HG03571 (cell line): Measurements from ENCODE around the gene HBP1.
"Not testable (repeated sequence)": the region's sequence is repeated elsewhere in the genome, so short reads cannot be mapped to it uniquely, and the experiment has no call there.

ENCODE experiments used
- ATAC-seq: cut with Tn5 transposase; IDR thresholded peaks from one replicate; pipeline ENCODE4 v1.9.1; 2021; ENCODE audit not compliant: unreplicated experiment

The HBP1 gene, protein sequence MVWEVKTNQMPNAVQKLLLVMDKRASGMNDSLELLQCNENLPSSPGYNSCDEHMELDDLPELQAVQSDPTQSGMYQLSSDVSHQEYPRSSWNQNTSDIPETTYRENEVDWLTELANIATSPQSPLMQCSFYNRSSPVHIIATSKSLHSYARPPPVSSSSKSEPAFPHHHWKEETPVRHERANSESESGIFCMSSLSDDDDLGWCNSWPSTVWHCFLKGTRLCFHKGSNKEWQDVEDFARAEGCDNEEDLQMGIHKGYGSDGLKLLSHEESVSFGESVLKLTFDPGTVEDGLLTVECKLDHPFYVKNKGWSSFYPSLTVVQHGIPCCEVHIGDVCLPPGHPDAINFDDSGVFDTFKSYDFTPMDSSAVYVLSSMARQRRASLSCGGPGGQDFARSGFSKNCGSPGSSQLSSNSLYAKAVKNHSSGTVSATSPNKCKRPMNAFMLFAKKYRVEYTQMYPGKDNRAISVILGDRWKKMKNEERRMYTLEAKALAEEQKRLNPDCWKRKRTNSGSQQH

DNA sequence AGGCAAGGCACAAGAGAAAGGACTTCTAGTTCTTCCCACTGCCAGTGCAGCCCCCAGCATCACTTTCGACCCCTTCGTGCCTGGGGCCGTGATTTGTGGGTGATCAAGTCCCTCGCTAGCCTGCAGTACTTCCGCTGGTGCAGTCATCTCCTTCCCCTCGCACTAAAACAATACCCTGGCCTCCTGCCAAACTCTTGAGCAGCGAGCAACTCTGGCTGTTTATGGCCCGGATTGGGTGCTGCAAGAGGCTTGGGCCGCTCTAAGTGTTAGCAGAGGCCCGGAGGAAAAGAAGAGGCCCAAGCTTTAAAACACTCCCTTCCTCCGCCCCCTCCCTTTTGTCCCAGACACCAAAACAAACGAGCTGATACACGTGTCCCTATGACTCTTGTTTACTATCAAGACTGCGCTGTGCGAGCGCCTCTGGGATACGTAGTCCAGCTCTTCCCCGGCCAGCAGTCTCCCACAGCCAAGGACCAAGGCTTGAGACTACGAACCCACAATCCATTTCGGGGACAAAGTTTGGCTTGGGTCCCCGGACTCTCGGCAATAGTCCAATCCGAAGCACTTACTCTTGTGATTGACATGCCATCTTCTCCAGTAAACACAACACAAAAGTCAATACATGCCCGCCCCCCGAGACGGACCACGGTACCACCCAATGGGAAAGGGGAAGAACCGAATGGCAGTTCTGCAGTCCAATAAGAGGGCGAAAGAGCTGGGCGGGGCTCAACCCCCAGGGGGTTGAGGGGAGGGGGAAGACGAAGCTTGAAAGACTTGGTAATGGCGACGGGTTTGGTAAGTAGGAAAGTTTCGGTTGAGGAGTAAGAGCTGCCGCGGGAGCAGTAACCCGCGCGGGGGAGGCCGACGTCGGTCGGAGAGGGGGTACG, at the start of gene HBP1:
HBP1 (plus strand) TSS at position 771 of the 887 bp plus-strand sequence. CDS start 10,891 bp downstream, outside the sequence.
- ATAC-seq = peak; percentile 90

DNA sequence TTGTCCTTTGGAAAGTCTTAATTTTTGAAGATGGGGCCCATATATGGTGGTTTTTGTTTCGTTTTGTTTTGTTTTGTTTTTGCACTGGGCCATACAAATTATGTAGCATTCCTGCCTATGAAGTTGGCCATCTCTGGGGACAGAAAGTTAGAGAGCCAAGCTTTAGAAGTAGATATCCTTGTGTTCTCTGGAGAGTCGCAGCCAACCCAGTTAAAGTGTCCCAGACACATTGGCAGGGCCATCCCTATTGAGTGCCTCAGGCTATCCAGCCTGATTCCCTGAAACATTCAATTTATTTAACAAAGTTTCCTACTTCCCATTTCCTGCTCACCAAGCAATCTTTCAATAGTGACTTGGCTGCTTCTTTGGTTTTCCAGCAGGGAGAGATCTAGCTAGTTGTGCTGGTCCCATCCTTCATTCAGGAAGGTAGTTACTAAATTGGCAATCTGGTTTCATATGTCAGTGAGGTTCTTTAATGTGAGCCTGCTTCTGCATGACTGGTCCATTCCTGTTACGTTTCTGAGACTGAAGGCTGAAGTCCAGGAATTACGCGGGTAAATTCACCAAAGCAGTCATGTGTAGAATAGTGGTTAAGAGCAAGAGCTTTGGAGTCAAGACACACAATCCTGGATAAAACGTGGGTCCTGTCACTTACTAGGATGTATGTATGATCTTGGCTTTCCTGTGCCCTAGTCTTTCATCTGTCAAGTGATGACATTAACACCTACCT, 49.3 kb upstream of the HBP1 start:
- no peak for ATAC-seq

DNA sequence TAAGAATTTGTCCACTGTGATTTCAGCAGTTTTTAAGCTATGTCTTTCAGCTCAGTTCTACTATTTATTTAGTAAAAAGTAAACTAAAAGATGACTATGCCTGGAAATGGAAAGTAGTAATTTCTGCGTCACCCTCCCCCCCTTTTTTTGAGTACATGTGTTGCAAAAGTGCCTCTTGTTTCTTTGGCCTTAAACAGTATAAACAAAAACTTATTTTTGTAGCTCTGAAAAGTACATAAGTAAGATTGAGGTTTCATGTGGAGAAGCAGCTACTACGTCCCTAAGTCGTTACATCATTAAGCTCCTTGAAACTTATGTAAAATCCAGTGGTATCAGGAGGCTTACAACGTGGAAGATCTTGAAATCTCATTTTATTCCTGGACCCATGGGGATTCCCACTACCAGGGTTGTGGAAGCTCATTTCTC, 46.3 kb upstream of the HBP1 start:
- ATAC-seq = no peak

DNA sequence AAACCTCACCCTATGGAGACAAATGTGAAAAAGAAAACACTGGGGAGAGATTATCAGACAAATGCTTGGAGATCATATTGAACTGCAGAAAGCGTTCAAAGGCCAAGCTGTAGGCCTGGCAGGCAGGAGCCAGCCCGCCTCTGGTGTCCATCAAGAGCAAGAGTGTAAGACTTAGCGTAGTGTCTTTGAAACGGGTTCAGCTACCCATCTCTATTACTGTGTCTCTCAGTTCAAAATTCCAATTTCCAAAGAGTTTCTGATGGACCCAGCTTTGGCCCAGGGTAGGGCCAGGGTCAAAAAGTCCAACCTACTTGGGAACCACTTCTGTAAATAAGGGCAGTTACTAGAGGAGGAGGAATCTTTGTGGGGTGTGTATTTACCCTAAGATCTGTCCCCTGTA, 45.4 kb upstream of the HBP1 start:
- ATAC-seq = no peak

DNA sequence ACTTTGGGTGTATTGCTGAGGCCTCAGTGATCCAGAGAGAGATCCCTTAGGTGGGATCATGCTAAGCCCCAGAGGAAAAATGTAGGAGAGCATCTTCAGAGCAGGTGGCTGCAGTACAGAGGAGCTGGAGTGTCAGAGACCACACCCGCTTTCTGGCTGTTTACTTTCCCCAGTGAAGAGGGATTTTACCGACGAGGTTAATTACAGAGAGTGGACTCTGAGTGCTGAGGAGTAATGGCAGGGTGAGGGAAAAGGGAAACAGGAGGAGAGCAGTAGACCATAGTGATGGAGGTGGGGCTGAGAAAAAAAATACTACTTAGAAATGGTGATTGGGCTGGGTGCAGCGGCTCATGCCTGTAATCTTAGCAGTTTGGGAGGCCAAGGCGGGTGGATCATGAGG, 43.3 kb upstream of the HBP1 start:
- no peak for ATAC-seq

DNA sequence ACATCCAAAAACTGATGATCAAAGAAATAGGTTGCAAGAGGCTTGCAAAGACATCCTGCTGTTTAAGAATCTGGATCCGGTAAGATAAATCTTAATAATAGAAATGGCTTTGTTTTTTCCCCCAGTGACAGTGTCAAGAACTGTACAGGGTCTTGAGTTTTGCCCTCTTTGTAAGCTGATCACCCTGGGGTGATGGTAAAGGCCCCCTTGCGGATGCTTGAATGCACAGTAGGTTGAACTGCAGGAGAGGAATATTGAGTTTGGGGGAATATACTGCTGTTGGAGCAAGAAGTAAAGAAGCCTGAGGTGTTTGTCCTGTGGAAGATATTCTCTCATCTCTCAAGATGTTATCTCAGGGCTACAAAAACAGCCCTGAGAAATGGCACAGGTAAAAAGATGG, 40.6 kb upstream of the HBP1 start:
- ATAC-seq = no peak

DNA sequence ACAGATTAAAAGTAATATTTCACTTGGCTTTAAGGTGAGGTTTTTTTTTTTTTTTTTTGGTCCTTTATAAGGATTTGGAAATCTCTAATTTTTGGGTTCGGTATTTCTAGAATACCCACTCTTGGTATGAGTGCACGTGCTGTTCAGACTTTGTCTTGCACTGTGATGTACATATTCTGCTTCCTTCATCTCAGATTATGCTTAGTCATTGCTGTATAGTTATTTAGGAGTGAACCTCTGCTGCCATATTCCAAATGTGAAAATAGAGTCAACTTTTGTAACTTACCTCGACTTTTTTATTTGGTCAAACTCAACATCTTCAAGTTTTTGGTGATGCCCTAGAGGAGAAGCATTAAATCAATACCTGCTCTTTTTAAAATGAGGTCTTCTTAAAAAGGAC, 40.1 kb upstream of the HBP1 start:
- ATAC-seq = no peak

DNA sequence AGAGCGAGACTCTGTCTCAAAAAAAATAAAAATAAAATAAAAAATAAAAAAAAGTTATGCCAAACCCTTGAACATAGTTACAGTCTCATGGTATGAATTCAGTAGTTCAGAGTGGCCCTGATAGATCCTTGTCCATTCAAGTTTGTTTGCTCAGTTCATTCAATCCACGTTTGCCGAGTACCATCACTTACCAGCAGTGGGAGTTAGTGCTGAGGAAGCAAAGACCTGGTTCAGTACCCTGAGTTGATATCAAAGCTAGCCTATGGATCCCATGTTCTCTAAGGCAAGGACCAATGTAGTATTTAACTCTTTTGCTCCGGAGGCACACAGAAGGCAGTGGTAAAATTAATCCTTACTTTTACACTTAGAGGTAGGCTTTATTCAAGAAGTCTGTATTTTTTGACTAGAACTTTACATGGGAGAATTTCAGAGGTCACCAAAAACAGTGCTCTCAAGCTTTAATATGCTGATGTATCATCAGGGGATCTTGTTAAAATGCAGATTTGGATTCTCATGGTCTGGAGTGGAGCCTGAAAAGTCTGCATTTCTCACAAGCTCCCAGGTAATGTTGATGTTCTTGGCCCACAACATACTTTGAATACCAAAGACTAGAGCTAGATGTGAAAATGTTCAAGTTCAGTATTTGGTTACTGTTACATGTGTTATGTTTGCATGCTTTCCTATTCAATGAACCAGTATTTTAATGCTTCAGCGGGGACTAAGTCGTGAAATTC, 38.1 kb upstream of the HBP1 start:
- no peak for ATAC-seq

DNA sequence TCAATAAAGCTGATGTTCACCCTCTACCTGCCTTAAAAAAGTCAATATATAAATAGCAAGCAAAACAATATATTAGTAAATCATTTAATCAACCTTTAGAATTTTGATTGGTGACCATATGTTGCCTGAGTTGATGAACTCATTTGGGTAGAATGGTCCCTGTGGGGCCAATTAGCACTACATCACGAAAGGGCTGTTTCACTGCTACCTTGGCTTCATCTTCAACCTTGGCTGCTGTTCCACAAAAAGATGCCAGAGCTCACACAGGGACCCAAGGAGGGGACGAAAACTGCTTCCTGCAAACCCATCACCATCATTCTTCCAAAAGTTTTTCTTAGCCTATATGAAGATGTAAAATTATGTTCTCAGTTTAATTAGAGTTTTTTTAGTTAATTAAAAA, 35.4 kb upstream of the HBP1 start:
- no peak for ATAC-seq

DNA sequence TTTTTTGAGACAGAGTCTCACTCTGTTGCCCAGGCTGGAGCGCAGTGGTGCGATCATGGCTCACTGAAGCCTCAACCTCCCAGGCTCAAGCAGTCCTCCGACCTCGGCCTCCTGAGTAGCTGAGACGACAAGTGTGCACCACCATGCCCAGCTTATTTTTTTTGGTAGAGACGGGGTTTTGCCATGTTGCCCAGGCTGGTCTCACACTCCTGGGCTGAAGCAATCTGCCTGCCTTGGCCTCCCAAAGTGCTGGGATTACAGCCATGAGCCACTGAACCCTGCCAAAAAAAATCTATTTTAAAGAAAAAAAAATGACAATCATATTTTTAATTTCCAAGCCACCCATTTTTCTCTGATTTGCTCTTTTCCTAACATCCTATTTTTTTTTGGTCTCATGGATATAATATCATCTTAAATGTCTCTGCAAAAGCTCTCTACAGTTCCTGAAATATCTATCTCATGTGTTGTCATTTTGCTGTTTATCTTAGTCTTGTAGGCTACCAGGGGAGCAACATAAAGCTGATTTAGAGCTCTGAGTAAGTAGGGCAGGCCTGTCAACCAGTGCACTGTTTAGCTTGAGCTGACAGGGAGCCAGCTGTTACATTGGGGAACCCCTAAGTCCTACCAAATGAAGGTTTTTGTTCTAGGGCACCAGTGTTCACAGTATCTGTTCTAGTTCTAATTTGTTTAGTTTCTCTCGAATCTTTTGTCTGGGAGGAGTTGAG, 29.9 kb upstream of the HBP1 start:
- no peak for ATAC-seq

DNA sequence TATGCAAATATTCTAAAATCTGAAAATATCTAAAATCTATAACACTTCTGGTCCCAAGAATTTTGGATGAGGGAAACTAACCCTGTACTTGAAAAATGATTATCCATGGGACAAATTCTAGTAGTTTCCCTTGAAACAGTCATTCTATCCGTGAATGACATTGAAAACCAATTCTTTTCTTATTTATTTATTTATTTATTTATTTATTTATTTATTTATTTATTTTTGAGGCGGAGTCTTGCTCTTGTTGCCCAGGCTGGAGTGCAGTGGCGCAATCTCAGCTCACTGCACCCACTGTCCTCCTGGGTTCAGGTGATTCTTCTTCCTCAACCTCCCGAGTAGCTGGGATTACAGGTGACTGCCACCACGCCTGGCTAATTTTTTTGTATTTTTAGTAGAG, 24.9 kb upstream of the HBP1 start:
- ATAC-seq = not testable (repeated sequence)

DNA sequence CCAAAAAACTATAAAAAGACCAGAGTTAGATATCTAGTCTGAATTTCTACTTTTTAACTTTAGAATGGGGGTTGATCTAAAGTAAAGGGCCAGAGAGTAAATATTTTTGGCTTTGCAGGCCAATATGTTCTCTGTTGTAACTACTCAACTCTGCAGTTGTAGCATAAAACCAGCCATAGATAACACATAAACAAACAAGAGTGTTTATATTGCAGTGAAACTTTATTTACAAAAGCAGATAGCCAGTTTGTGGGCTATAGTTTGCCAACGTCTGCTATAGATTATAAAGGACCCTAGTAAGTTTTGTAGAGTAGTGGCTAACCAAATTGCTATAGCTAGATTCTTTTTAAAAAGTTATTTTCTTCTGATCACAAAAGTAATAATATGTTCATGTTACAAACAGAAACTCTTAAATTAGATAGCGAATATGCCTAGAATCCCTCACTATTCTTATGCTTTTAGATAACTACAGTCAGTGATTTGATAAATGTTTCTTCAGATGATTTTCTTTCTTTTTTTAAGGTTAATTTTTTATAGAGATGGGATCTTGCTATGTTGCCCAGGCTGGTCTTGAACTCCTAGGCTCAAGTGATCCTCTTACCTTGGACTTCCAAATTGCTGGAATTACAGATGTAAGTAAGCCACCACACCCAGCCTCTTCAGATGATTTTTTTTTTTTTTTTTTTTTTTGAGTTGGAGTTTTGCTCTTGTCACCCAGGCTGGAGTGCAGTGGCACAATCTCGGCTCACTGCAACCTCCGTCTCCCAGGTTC, 23.6 kb upstream of the HBP1 start:
- ATAC-seq = no peak

DNA sequence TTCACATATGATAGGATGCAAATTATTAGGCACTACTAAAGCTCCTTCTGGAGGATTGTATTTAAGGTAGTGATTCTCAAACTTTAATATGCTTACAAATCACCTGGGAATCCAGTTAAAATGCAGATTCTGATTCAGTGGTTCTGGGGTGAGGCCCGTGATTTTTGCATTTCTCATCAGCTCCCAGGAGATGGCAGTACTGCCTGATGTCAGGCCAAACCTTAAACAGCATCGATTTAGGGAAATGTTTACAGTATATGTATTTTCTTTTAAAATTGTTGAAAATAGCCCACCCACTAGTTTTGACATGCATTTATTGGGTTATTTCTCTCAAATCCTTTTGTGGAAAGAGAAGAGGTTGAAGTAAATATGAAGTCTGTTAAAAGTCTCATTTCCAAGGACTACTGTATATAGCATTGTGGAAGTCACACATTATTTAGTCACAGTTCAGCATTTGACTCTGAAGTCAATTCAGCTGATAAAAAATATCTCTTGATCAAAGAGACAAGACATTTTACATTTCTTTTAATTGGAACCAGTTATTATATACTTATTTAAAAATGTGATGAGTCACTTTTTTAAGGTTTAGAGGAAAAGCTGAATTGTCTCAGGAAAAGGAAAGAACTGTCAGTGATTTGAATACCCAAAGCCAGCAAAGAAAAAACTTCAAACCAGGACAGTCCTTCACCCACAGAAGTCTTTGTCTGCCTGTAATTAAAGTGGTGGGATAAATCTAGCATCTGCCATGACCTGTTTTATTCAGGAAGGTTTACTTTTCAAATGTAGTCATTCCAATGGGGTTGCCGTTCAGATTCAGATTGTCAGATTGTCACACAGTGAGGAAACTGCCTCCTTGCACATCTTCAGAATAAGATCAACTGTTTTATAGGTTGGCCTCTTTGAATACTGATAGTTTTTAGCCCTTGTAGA, 21.1 kb upstream of the HBP1 start:
- ATAC-seq = no peak

DNA sequence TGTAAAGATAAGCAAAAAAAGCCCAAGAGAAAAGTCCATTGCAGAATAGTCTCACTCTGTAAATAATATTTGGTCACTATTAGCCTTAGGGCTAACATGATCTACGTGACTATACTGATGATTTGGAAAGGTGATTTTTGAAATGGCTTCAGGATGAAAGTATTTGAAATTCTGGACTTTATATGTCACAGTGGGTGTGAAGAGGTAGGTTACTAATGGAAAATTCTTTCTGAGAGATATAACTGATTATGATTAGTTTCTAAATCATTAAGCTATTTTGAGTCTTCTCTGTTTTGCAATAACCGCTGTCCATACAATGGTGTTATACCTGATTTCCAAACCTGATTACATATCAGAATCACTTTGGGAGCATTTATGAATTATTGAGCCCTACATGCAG, 20.1 kb upstream of the HBP1 start:
- no peak for ATAC-seq

DNA sequence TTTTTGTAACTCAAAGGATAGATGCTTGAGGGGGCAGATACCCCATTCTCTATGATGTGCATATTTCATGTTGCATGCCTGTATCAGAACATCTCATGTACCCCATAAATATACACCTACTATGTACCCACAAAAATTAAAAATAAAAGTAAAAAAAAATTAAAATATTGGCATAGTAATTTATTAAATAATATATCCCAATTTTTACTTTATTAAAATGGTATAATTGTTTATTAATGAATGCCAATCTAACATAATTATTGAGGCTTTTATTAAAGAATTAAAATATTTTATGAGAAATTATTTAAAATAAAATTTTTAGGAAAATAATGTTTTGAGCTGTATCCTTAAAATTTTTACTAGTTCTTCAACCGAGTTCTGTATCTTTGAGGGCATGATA, 18.9 kb upstream of the HBP1 start:
- no peak for ATAC-seq

DNA sequence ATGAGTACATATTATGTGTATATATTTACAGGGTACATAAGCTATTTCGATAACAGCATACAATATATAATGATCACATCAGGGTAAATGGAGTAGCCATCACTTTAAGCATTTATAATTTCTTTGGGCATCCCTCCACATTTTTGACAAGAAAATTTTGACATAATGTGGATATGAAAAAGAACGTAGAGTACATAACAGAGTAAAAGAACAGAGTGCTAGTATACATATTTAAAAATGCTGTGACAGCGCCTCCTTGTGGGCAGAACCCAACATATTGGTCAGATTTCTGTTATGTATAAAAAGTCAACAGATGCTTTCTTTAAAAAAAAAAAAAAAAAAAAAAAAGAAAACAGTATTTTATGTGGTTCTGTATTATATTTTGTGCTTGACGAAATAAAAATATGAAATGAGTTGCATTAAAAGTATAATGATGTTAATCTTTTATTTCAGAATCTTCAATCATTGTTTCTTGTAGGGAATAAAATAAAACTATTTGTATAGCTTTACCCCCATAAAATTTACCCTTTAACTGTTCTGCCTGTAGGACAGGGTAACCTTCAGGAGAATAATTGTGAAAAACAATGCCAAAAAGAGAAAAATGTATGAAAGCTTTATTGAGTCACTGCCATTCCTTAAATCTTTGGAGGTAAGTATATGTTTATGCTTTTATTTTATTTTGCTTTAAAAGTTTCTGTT, 18.3 kb upstream of the HBP1 start:
- ATAC-seq = no peak

DNA sequence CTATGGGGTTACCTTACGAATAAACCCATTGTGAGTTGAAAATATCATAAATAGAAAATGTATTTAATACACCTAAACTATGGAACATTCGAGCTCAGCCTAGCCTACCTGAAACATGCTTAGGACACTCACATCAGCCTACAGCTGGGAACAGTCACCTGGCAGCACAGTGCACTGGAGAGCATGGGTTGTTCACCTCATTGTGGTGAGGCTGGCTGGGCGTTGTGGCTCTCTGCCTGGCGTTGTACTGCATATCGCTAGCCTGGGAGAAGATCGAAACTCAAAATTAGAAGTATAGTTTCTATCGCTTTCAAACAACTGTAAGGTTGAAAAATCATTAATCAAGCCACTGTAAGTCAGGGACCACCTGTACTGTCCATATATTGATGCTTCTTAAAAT, 17.3 kb upstream of the HBP1 start:
- no peak for ATAC-seq
